Breast epithelium (tissue), 4 donors: ENCODE data around the gene GAL3ST1. TPM values are rescaled to one million over a fixed set of nuclear protein-coding genes. Genes with fewer than 3 reads are reported as not detected.
"Not testable (repeated sequence)": the region's sequence is repeated elsewhere in the genome, so short reads cannot be mapped to it uniquely, and the experiment has no call there.

Experiments used
- DNase-seq, 2 donors: peaks; one replicate each; pipeline ENCODE4 v3.0.0-alpha.2; 2019; ENCODE audit warnings: low spot score in 2 of 2
- H3K27ac ChIP-seq, 2 donors: fragments of 200-600 bp; sonication (generic) in 1 of 2; one replicate each; pipeline ENCODE4 v1.5.1; 2016 to 2019; ENCODE audit warnings: mild to moderate bottlenecking in 1 of 2
- H3K27me3 ChIP-seq, 2 donors: fragments of 200-600 bp; sonication (generic) in 1 of 2; one replicate each; pipeline versions ENCODE4 v1.5.1 to v1.6.0; 2017 to 2019; ENCODE audit warnings: control low read depth in 1 of 2, mild to moderate bottlenecking in 1 of 2
- H3K36me3 ChIP-seq: fragments of 200-600 bp; one replicate; pipeline ENCODE4 v1.5.1; 2019
- H3K4me1 ChIP-seq, 2 donors: fragments of 200-600 bp; sonication (generic); one replicate each; pipeline ENCODE4 v1.5.1; 2016 to 2019; ENCODE audit warnings: control low read depth in 1 of 2
- H3K4me3 ChIP-seq, 3 donors: fragments of 200-600 bp; sonication (generic); 1 replicate in 2 of 3; 2 replicates in 1 of 3; pipeline ENCODE4 v1.5.1; 2016 to 2019; ENCODE audit warnings: mild to moderate bottlenecking in 3 of 3, moderate library complexity in 2 of 3
- H3K9me3 ChIP-seq, 2 donors: fragments of 200-600 bp; sonication (generic) in 1 of 2; one replicate each; pipeline ENCODE4 v1.5.1; 2016 to 2019; ENCODE audit warnings: control low read depth in 1 of 2
- CTCF ChIP-seq, 3 donors: fragments of 450-650 bp; IDR thresholded peaks; one replicate each; pipeline ENCODE4 v1.5.1; 2016 to 2017; ENCODE audit warnings: antibody characterized with exemption in 3 of 3, mild to moderate bottlenecking in 3 of 3, moderate library complexity in 3 of 3
- POLR2A ChIP-seq: fragments of 450-650 bp; IDR thresholded peaks from one replicate; pipeline ENCODE4 v1.6.1; 2016; ENCODE audit warnings: antibody characterized with exemption, mild to moderate bottlenecking, moderate library complexity
- POLR2AphosphoS5 ChIP-seq, 3 donors: sonication (generic); formaldehyde crosslinking; IDR thresholded peaks; one replicate each; pipeline ENCODE4 v1.6.1; 2017; ENCODE audit warnings: antibody characterized with exemption in 3 of 3
- intact Hi-C: fragments of 100-400 bp; cut with DNase I; formaldehyde crosslinking; loops from one replicate; pipeline ENCODE4 v1.15.1; 2023; ENCODE audit warnings: low total_unique reads
- total RNA-seq, 3 donors: library from RNA; depleted of rRNA; stranded (reverse); fragments of >200 nt; gene quantifications; one replicate each; pipeline ENCODE4 v1.1.0, GENCODE V29; 2016

GAL3ST1 gene
- total RNA-seq, 3 donors from 2014 or later = 1.3 to 2.6 (median 1.3) TPM

GRCh38 chr22:30572210-30572609 lies 2.3 kb downstream of the GAL3ST1 start:
- DNase-seq = no peak
- Histone ChIP-seq H3K36me3 (peaks cover 4% of the 10 kb centered on the region), H3K9me3 (no peaks in the 10 kb centered on the region), H3K27ac (no peak overlapping the region), H3K27me3 (no peaks in the 10 kb centered on the region), H3K4me3 (no peak overlapping the region), H3K4me1 (no peaks in the 10 kb centered on the region)
- intact Hi-C loops = no loop called here
- TF ChIP-seq POLR2AphosphoS5 (IDR thresholded peaks at IDR 0.05) (no peak), CTCF (IDR thresholded peaks at IDR 0.05) (no peak), POLR2A (no peak)

GRCh38 chr22:30569674-30570202 lies 4.7 kb downstream of the GAL3ST1 start:
- TF ChIP-seq POLR2AphosphoS5 (IDR thresholded peaks at IDR 0.05) (no peak), CTCF (IDR thresholded peaks at IDR 0.05) (no peak), POLR2A (no peak)

GRCh38 chr22:30568137-30568805 lies 6.2 kb downstream of the GAL3ST1 start:
- Histone ChIP-seq H3K27ac (no peak overlapping the region), H3K4me1 (no peaks in the 10 kb centered on the region), H3K9me3 (no peaks in the 10 kb centered on the region), H3K27me3 (no peaks in the 10 kb centered on the region), H3K4me3 (no peak overlapping the region), H3K36me3 (no peaks in the 10 kb centered on the region)
- TF ChIP-seq CTCF (IDR thresholded peaks at IDR 0.05) (no peak), POLR2AphosphoS5 (IDR thresholded peaks at IDR 0.05) (no peak), POLR2A (no peak)
- intact Hi-C loops = no loop called here
- no peak for DNase-seq

More at GRCh38 chr22:30569674-30570202, 4.7 kb downstream of the GAL3ST1 start:
- DNase-seq = no peak
- H3K27me3 ChIP-seq = no peaks in the 10 kb centered on the region
- H3K27ac ChIP-seq = no peak overlapping the region
- H3K9me3 ChIP-seq = no peaks in the 10 kb centered on the region
- H3K36me3 ChIP-seq = no peaks in the 10 kb centered on the region
- H3K4me3 ChIP-seq = no peak overlapping the region
- intact Hi-C loops = no loop called here
- H3K4me1 ChIP-seq = no peaks in the 10 kb centered on the region

GRCh38 chr22:30567277-30567676 lies 7.2 kb downstream of the GAL3ST1 start:
- H3K4me3 ChIP-seq, intact Hi-C loops, H3K27ac ChIP-seq, H3K27me3 ChIP-seq, DNase-seq, H3K4me1 ChIP-seq, H3K36me3 ChIP-seq, H3K9me3 ChIP-seq: not testable (repeated sequence)

GRCh38 chr22:30566125-30566524 lies 8.3 kb downstream of the GAL3ST1 start:
- Histone ChIP-seq H3K27me3 (no peaks in the 10 kb centered on the region), H3K4me3 (no peak overlapping the region), H3K9me3 (no peaks in the 10 kb centered on the region), H3K36me3 (no peaks in the 10 kb centered on the region), H3K27ac (no peak overlapping the region), H3K4me1 (no peaks in the 10 kb centered on the region)
- no peak for DNase-seq
- no peak for TF ChIP-seq CTCF (IDR thresholded peaks at IDR 0.05)
- intact Hi-C loops = no loop called here
